SK-N-SH (cell line): ENCODE measurements around the gene CIC. TPM values are rescaled to one million over a fixed set of nuclear protein-coding genes. Genes with fewer than 3 reads are reported as not detected.
A peak's percentile ranks its signal among the peaks of the same experiment; 100 is the strongest.

ENCODE experiments used
- CTCF ChIA-PET: fragments of 300-600, 350-600 bp; formaldehyde crosslinking; extraction: SDS; loops from one replicate; lab custom pipeline; 2021; lab: Yijun Ruan, JAX
- POLR2A ChIA-PET: fragments of 350-600 bp; sonication (Branson Sonifier 250); formaldehyde crosslinking; extraction: SDS; loops from one replicate; lab custom pipeline; 2020; ENCODE audit warnings: antibody characterized with exemption, inconsistent platforms; lab: Yijun Ruan, JAX
- DNase-seq: peaks from one replicate; pipeline ENCODE4 v3.0.0; 2012
- H2AFZ ChIP-seq: fragments of 200-600 bp; sonication (generic); 2 replicates; pipeline ENCODE4 v1.8.1; 2016; ENCODE audit warnings: antibody characterized with exemption, mild to moderate bottlenecking, low read depth
- H3F3A ChIP-seq: fragments of 200-600 bp; sonication (generic); replicated peaks from 2 replicates; pipeline ENCODE3; 2016; ENCODE audit warnings: antibody characterized with exemption, mild to moderate bottlenecking; ENCODE audit not compliant: insufficient read depth
- H3K27ac ChIP-seq, 2 experiments: fragments of 200-500 bp in 1 of 2; fragments of 200-600 bp in 1 of 2; sonication (Bioruptor generic) in 1 of 2; sonication (generic), shearing (Covaris generic) in 1 of 2; 2 replicates each; pipeline versions ENCODE4 v1.5.1 to v1.6.1; 2014 to 2016; ENCODE audit warnings: low read depth in 2 of 2, inconsistent platforms in 1 of 2, low read length in 1 of 2, mild to moderate bottlenecking in 1 of 2, mixed read lengths in 1 of 2
- H3K27me3 ChIP-seq: fragments of 200-600 bp; sonication (generic), shearing (Covaris generic); 2 replicates; pipeline ENCODE4 v1.6.1; 2016; ENCODE audit warnings: mixed run types; ENCODE audit not compliant: insufficient read depth
- H3K36me3 ChIP-seq, 2 experiments: fragments of 200-500 bp in 1 of 2; fragments of 200-600 bp in 1 of 2; sonication (Bioruptor generic) in 1 of 2; sonication (generic) in 1 of 2; replicated peaks in 1 of 2; 2 replicates each; pipeline versions ENCODE3 to v1.5.1; 2014 to 2016; ENCODE audit warnings: low read length in 1 of 2, mild to moderate bottlenecking in 1 of 2; ENCODE audit not compliant: insufficient read depth in 2 of 2, control insufficient read depth in 1 of 2
- H3K4me1 ChIP-seq, 2 experiments: fragments of 200-500 bp in 1 of 2; fragments of 200-600 bp in 1 of 2; sonication (Bioruptor generic) in 1 of 2; sonication (generic), shearing (Covaris generic) in 1 of 2; 2 replicates each; pipeline versions ENCODE4 v1.5.1 to v1.6.1; 2014 to 2016; ENCODE audit warnings: low read depth in 1 of 2, low read length in 1 of 2, mixed run types in 1 of 2; ENCODE audit not compliant: insufficient read depth in 2 of 2, control insufficient read depth in 1 of 2
- H3K4me2 ChIP-seq: fragments of 200-600 bp; sonication (generic), shearing (Covaris generic); 2 replicates; pipeline ENCODE4 v1.6.1; 2017; ENCODE audit warnings: mixed run types
- H3K4me3 ChIP-seq, 2 experiments: fragments of 200-500 bp in 1 of 2; fragments of 200-600 bp in 1 of 2; sonication (Bioruptor generic) in 1 of 2; sonication (generic), shearing (Covaris generic) in 1 of 2; 2 replicates each; pipeline versions ENCODE4 v1.5.1 to v1.8.1; 2014 to 2016; ENCODE audit warnings: low read depth in 2 of 2, inconsistent platforms in 1 of 2, low read length in 1 of 2, mild to moderate bottlenecking in 1 of 2, mixed read lengths in 1 of 2, moderate library complexity in 1 of 2
- H3K79me2 ChIP-seq: fragments of 200-600 bp; sonication (generic); 2 replicates; pipeline ENCODE4 v1.8.1; 2017; ENCODE audit warnings: mild to moderate bottlenecking; ENCODE audit not compliant: insufficient read depth
- H3K9ac ChIP-seq: fragments of 200-600 bp; sonication (generic); 2 replicates; pipeline ENCODE4 v1.6.1; 2017; ENCODE audit warnings: mixed run types
- H3K9me2 ChIP-seq: fragments of 200-600 bp; sonication (generic); 2 replicates; pipeline ENCODE4 v1.6.1; 2017; ENCODE audit warnings: mixed run types
- H3K9me3 ChIP-seq: fragments of 200-600 bp; sonication (generic); 2 replicates; pipeline ENCODE4 v1.6.1; 2017; ENCODE audit warnings: mixed run types, mild to moderate bottlenecking, moderate library complexity
- H4K20me1 ChIP-seq: fragments of 200-600 bp; sonication (generic); 2 replicates; pipeline ENCODE4 v1.6.1; 2017; ENCODE audit warnings: mild to moderate bottlenecking, mixed run types; ENCODE audit not compliant: insufficient read depth
- CHD2 ChIP-seq: fragments of 150-350 bp; IDR thresholded peaks from 2 replicates; pipeline ENCODE4 v1.6.1; 2018; ENCODE audit warnings: low read length; ENCODE audit not compliant: partially characterized antibody
- ELF1 ChIP-seq: IDR thresholded peaks from 2 replicates; pipeline ENCODE4 v1.4.0; 2012
- EZH2phosphoT487 ChIP-seq: fragments of 200-600 bp; sonication (generic); IDR thresholded peaks from 2 replicates; pipeline ENCODE4 v1.6.1; 2017; ENCODE audit warnings: low read depth, mixed run types, mild to moderate bottlenecking, antibody characterized with exemption, moderate library complexity, borderline replicate concordance
- FOSL2 ChIP-seq: IDR thresholded peaks from 2 replicates; pipeline ENCODE4 v1.4.0; 2012; ENCODE audit warnings: low read depth, mild to moderate bottlenecking, moderate library complexity, borderline replicate concordance
- FOXM1 ChIP-seq: IDR thresholded peaks from 2 replicates; pipeline ENCODE4 v1.4.0; 2012; ENCODE audit warnings: low read depth, mild to moderate bottlenecking
- JUND ChIP-seq: IDR thresholded peaks from 2 replicates; pipeline ENCODE4 v1.4.0; 2012
- MXI1 ChIP-seq: IDR thresholded peaks from 2 replicates; pipeline ENCODE4 v1.6.1; 2012; ENCODE audit warnings: mild to moderate bottlenecking, low read depth, low read length, improper control_type of control experiment
- NRF1 ChIP-seq: IDR thresholded peaks from 2 replicates; pipeline ENCODE4 v1.6.1; 2012; ENCODE audit warnings: low read depth, mild to moderate bottlenecking, low read length
- RAD21 ChIP-seq: IDR thresholded peaks from 2 replicates; pipeline ENCODE4 v1.6.1; 2012; ENCODE audit warnings: mild to moderate bottlenecking, low read length
- RCOR1 ChIP-seq: fragments of 150-350 bp; IDR thresholded peaks from 2 replicates; pipeline ENCODE4 v1.6.1; 2017; ENCODE audit warnings: antibody characterized with exemption, low read length
- RXRA ChIP-seq: IDR thresholded peaks from 2 replicates; pipeline ENCODE4 v1.4.0; 2012; ENCODE audit warnings: low read depth, mild to moderate bottlenecking, borderline replicate concordance
- SIN3A ChIP-seq: IDR thresholded peaks from 2 replicates; pipeline ENCODE4 v1.6.1; 2012; ENCODE audit warnings: low read depth, mild to moderate bottlenecking, low read length, moderate library complexity, borderline replicate concordance
- SMC3 ChIP-seq: IDR thresholded peaks from 2 replicates; pipeline ENCODE4 v1.6.1; 2012; ENCODE audit warnings: low read depth, low read length, improper control_type of control experiment
- TAF1 ChIP-seq: IDR thresholded peaks from 2 replicates; pipeline ENCODE4 v1.6.1; 2012; ENCODE audit warnings: low read depth, mild to moderate bottlenecking, low read length, moderate library complexity, borderline replicate concordance
- TCF12 ChIP-seq: IDR thresholded peaks from 2 replicates; pipeline ENCODE4 v1.4.0; 2012
- WGBS: methylation state at CpG from one replicate; pipeline ENCODE4 v1.1.6; 2017; ENCODE audit warnings: low lambda C conversion rate; 5-methylcytosine and 5-hydroxymethylcytosine counted together
- polyA plus RNA-seq, 3 experiments: library from polyadenylated mRNA; depleted of rRNA; stranded (reverse); fragments of >200 nt; gene quantifications; 2 replicates each; pipeline ENCODE4 v1.2.3, GENCODE V29; 2012
- TF ChIP-seq, protein P1 (sequence below): IDR thresholded peaks from 2 replicates; pipeline ENCODE4 v1.4.0; 2012; ENCODE audit warnings: low read depth, borderline replicate concordance
- TF ChIP-seq, protein P2 (sequence below): IDR thresholded peaks from 2 replicates; pipeline ENCODE4 v1.4.0; 2012; ENCODE audit warnings: low read depth
- TF ChIP-seq, protein P3 (sequence below): fragments of 150-350 bp; IDR thresholded peaks from 2 replicates; pipeline ENCODE4 v1.6.1; 2017; ENCODE audit warnings: antibody characterized with exemption, low read length, low read depth, borderline replicate concordance
- TF ChIP-seq, protein P4 (sequence below): fragments of 200-600 bp; sonication (generic); IDR thresholded peaks from 2 replicates; pipeline ENCODE4 v1.6.1; 2017; ENCODE audit warnings: antibody characterized with exemption, mild to moderate bottlenecking, moderate library complexity

Gene CIC
- polyA plus RNA-seq, 1 of the 3 experiments (the other 2 are of a cell fraction): 16.9 TPM

DNA sequence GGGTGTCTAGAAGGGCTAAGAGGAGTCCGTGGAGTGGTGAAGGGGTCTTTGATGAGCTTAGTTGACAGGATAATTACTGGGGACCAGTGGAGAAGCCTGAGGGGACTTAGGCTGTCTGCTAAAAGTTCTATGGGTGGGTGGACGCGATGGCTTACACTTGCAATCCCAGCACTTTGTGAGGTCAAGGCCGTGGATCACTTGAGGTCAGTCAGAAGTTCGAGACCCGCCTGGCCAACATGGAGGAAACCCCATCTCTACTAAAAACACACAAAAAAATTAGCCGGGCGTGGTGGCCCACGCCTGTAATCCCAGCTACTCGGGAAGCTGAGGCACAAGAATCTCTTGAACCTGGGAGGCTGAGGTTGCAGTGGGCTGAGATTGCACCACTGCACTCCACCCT is 23.8 kb upstream of the CIC start:
- H3K36me3 ChIP-seq: peaks cover 7 to 25% of the 10 kb centered on the region in 2 experiments
- POLR2A ChIA-PET: interaction anchor here (0.5 to 3.3 kb wide), 4 partner anchors 11 to 185 kb away, joined by 3 to 35 read pairs (median 16); no protein-coding TSS in a partner anchor
- DNase-seq: no peak
- peaks cover 25 to 30% of the 10 kb centered on the region in 2 experiments for H3K4me1 ChIP-seq
- no peak overlapping the region; the same call in 1 of the 2 replicates for H3K9ac ChIP-seq
- no peaks in the 10 kb centered on the region for H3K27me3 ChIP-seq
- peak overlapping the region; percentile 83 to 95 for H3K27ac ChIP-seq
- H3K4me2 ChIP-seq: peak overlapping the region; percentile 97
- TF ChIP-seq TAF1 (no peak), EZH2phosphoT487 (no peak)
- H3F3A ChIP-seq: peaks cover 47% of the 10 kb centered on the region
- H4K20me1 ChIP-seq: peaks cover 40% of the 10 kb centered on the region
- H3K9me2 ChIP-seq: no peaks in the 10 kb centered on the region
- no peak overlapping the region for H2AFZ ChIP-seq
- CTCF ChIA-PET: interaction anchor here (0.9 to 14.8 kb wide), 14 partner anchors 10 to 137 kb away, joined by 3 to 205 read pairs (median 4); partner anchors contain the start of genes PAFAH1B3, PRR19 and ZNF526
- no peaks in the 10 kb centered on the region for H3K9me3 ChIP-seq
- 85% methylated on average over 10 of the region's 10 CpGs for WGBS
- 0 out of 4 replicates have a peak overlapping the region, but pooled peaks of 1 of the 2 experiments have one; percentile 83 for H3K4me3 ChIP-seq
- peaks cover 49% of the 10 kb centered on the region for H3K79me2 ChIP-seq

DNA sequence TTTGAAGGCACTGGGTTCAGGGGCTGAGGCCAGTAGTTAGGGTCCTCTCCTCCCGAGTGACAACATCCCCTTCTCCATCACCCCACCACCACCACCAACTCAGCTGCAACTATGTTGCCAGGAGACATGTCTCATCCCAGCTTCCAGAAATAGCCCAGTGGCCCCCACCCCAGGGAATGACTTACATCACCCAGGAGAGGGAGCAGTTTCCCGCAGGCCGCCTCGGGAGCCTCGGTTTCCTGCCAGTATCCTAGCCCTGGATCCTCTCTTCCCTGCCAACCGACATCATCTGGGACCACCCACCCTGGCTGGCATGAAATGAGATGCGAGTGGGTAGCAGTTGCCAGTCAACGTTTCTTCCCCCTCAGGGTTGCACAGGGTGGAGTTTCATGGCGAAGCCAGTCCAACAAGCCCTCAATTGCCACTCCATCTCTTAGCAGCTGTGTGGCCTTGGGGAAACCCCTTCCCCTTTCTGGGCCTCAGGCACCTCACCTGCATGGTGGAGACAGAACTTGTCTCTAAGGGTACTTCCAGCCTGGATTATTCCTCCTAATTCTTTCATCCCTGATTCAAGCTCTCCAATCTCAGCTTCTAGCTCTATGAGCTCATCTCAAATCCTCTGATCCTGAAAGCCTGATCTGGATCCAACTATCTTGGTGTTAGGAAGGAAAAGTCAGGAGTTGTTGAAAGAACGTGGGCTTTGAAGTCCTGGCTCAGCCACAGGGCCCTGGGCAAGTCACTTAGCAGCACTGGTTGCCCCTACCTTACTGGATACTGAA is 22.7 kb upstream of the CIC start:
- H3K4me2 ChIP-seq: peak overlapping the region; percentile 55; the same call in 1 of the 2 replicates
- peaks cover 50% of the 10 kb centered on the region for H4K20me1 ChIP-seq
- no peak overlapping the region; a peak in 1 of 4 replicates for H3K4me3 ChIP-seq
- 0 out of 2 replicates have a peak overlapping the region, but pooled peaks have one; percentile 17 for H3K9ac ChIP-seq
- peak overlapping the region; percentile 61 to 83 for H3K27ac ChIP-seq
- no peaks in the 10 kb centered on the region for H3K27me3 ChIP-seq
- H3F3A ChIP-seq: peaks cover 52% of the 10 kb centered on the region
- peaks cover 49% of the 10 kb centered on the region for H3K79me2 ChIP-seq
- WGBS: 39% methylated on average over 9 of the region's 10 CpGs
- no peak overlapping the region for H2AFZ ChIP-seq
- peaks cover 10 to 23% of the 10 kb centered on the region in 2 experiments for H3K36me3 ChIP-seq
- peak; percentile 74 for DNase-seq
- ChIA-PET POLR2A (interaction anchor here (0.7 to 3.3 kb wide), 5 partner anchors 16 to 41 kb away, joined by 3 to 35 read pairs (median 4); no protein-coding TSS in a partner anchor), CTCF (interaction anchor here (0.6 to 14.8 kb wide), 12 partner anchors 10 to 138 kb away, joined by 3 to 205 read pairs (median 4); partner anchors contain the start of genes DEDD2 and ZNF526)
- H3K4me1 ChIP-seq: peaks cover 26 to 31% of the 10 kb centered on the region in 2 experiments
- H3K9me2 ChIP-seq: no peaks in the 10 kb centered on the region
- no peaks in the 10 kb centered on the region for H3K9me3 ChIP-seq
- TF ChIP-seq FOXM1 (no peak), SMC3 (peak; percentile 68), JUND (peak; percentile 10; the same call in 1 of the 2 replicates), MXI1 (no peak), CHD2 (no peak), ELF1 (no peak), RXRA (no peak), TAF1 (no peak), SIN3A (0 out of 2 replicates have a peak, but pooled peaks have one; percentile 47), RAD21 (peak; percentile 65), TCF12 (no peak), NRF1 (no peak), RCOR1 (no peak), FOSL2 (no peak)
- TF ChIP-seq, protein P1, sequence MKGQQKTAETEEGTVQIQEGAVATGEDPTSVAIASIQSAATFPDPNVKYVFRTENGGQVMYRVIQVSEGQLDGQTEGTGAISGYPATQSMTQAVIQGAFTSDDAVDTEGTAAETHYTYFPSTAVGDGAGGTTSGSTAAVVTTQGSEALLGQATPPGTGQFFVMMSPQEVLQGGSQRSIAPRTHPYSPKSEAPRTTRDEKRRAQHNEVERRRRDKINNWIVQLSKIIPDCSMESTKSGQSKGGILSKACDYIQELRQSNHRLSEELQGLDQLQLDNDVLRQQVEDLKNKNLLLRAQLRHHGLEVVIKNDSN: no peak
- TF ChIP-seq, protein P2, sequence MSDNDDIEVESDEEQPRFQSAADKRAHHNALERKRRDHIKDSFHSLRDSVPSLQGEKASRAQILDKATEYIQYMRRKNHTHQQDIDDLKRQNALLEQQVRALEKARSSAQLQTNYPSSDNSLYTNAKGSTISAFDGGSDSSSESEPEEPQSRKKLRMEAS: no peak
- TF ChIP-seq, protein P3, sequence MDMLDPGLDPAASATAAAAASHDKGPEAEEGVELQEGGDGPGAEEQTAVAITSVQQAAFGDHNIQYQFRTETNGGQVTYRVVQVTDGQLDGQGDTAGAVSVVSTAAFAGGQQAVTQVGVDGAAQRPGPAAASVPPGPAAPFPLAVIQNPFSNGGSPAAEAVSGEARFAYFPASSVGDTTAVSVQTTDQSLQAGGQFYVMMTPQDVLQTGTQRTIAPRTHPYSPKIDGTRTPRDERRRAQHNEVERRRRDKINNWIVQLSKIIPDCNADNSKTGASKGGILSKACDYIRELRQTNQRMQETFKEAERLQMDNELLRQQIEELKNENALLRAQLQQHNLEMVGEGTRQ: no peak
- TF ChIP-seq, protein P4, sequence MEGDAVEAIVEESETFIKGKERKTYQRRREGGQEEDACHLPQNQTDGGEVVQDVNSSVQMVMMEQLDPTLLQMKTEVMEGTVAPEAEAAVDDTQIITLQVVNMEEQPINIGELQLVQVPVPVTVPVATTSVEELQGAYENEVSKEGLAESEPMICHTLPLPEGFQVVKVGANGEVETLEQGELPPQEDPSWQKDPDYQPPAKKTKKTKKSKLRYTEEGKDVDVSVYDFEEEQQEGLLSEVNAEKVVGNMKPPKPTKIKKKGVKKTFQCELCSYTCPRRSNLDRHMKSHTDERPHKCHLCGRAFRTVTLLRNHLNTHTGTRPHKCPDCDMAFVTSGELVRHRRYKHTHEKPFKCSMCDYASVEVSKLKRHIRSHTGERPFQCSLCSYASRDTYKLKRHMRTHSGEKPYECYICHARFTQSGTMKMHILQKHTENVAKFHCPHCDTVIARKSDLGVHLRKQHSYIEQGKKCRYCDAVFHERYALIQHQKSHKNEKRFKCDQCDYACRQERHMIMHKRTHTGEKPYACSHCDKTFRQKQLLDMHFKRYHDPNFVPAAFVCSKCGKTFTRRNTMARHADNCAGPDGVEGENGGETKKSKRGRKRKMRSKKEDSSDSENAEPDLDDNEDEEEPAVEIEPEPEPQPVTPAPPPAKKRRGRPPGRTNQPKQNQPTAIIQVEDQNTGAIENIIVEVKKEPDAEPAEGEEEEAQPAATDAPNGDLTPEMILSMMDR: peak; percentile 73
